CD4-positive, alpha-beta T cell treated with Interleukin-15 for 1 hour (primary cell): Measurements from ENCODE around the gene OR1G1.
"Not testable (repeated sequence)": the region's sequence is repeated elsewhere in the genome, so short reads cannot be mapped to it uniquely, and the experiment has no call there.

ENCODE experiments used
- DNase-seq: peaks from one replicate; pipeline ENCODE4 v3.0.0-alpha.2; 2020

OR1G1 gene

GRCh38 chr17:3127451-3127850 is at the start of gene OR1G1:
Gene OR1G1 (minus strand): TSS chr17:3127551. CDS start chr17:3127551, 0 bp downstream.
- no peak for DNase-seq

GRCh38 chr17:3167574-3167973 is 40.2 kb upstream of the OR1G1 start:
- peak; percentile 17 for DNase-seq

GRCh38 chr17:3157218-3157617 is 29.9 kb upstream of the OR1G1 start:
- no peak for DNase-seq

GRCh38 chr17:3137494-3137893 is 10.1 kb upstream of the OR1G1 start:
- DNase-seq: not testable (repeated sequence)

- DNase-seq: no peak
Observed at GRCh38 chr17:3104322-3104721, 23.0 kb downstream of the OR1G1 start, which contains the start of gene OR1D2. Gene OR1D2 (minus strand): TSS chr17:3104422. CDS start chr17:3092996, 11,426 bp downstream.
